HG02938 (cell line): ENCODE data around the gene DPH7.
"Not testable (repeated sequence)": the region's sequence is repeated elsewhere in the genome, so short reads cannot be mapped to it uniquely, and the experiment has no call there.

Experiments
- ATAC-seq: cut with Tn5 transposase; IDR thresholded peaks from one replicate; pipeline ENCODE4 v1.9.1; 2021; ENCODE audit warnings: mild to moderate bottlenecking, moderate library complexity; ENCODE audit not compliant: unreplicated experiment

DPH7 gene

GRCh38 chr9:137578518-137579258 lies at the start of gene DPH7:
Gene DPH7 (minus strand): TSS chr9:137578925. CDS start chr9:137578777, 148 bp downstream.
- ATAC-seq, result peak; percentile 74

GRCh38 chr9:137627406-137627805 lies 48.7 kb upstream of the DPH7 start:
- not testable (repeated sequence) for ATAC-seq

GRCh38 chr9:137626464-137626863 lies 47.7 kb upstream of the DPH7 start:
- ATAC-seq, result no peak

- not testable (repeated sequence) for ATAC-seq
Observed at GRCh38 chr9:137622211-137622610, 43.5 kb upstream of the DPH7 start.

- no peak for ATAC-seq
Observed at GRCh38 chr9:137621131-137621757, 42.5 kb upstream of the DPH7 start.

- no peak for ATAC-seq
Observed at GRCh38 chr9:137620581-137620980, 41.9 kb upstream of the DPH7 start.

DNA sequence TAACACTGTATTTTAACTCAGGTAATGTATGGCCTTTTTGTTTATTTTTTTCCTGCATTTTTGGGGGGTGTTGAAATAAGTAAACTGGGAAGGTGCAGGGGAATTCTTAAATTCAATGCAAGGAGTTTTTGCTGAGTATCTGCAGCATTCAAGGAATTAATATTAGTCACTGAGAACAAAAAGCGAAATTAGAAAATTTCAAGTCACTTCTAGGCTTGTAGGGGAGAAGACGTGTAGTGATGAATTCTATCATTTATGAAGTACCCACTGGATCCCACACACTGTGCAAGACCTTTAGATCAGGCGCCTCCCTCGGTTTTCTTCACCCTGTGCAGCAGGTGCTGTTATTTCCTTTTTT lies 41.3 kb upstream of the DPH7 start:
- no peak for ATAC-seq

- ATAC-seq, result peak; percentile 8
Observed at GRCh38 chr9:137619240-137620047, 40.7 kb upstream of the DPH7 start.

DNA sequence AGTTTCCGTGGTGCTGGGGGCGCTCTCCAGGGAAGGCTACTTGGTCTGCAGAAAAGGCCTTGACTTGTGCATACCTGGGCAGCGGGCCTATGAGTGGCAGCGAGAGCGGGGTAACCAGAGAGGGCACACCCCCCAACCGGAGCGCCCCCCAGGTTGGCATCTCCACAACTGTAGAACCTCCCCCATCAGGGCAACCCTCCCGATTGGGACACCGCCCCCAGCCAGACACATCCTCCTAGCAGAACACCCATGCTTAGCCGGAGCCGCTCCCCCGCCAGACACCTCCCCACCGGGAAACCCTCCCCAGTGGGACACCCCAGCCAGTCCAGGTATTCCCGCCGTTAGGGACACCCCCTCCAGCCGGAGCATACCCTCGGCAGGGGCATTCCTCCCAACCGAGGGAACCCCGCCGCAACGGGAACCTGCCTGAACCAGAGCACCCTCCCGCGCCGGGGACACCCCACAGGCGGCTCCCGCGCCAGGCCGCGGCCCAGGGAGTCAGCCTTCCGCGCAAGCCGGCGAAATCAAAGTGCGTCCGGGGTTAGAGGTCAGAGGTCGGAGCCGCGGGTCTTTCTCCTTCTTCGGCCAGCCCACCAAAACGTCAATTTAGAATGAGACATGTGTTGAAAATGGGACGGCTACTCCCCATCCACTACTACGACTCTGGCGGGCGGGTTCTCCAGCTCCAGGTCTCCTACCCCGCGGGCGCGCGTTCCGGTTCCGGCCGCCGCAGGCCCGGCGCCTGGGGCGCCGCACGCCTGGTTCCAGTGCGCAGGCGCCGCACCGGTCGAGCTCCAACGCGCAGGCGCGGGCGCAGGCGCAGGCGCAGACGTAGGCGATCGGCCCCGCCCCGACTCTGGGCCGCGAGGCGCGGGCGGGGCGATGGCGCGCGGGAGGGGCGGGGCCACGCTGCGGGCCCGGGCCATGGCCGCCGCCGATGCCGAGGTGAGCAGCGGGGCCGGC lies 39.7 kb upstream of the DPH7 start, which contains the start of gene EHMT1:
Gene EHMT1 (plus strand): TSS at position 901 of the 963 bp plus-strand sequence. CDS start 24 bp downstream, at position 925.
- ATAC-seq, result peak; percentile 71

DNA sequence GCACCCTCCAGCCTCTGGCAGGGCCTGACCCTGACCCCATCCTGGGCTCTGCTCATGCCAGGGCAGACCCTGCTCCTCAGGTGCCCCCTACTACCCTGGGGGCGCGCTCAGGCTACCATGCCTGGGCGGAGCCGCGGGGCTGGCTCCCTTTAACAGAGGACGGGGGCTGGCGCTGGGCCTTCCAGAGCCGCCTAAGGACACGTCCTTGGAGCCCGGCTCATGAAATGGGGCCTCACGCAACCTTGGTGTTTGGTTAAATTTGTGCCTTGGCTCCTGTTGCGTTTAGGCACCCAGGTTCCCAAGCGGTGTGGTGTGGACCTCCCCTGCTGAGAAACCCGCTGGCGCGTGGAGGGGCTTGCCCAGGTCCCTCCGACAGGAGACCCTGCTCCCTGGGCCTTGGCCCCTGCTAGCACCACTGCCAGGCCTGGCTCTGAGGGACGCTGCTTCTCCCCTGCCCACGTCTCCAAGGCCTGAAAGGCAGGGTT lies 36.7 kb upstream of the DPH7 start:
- no peak for ATAC-seq

DNA sequence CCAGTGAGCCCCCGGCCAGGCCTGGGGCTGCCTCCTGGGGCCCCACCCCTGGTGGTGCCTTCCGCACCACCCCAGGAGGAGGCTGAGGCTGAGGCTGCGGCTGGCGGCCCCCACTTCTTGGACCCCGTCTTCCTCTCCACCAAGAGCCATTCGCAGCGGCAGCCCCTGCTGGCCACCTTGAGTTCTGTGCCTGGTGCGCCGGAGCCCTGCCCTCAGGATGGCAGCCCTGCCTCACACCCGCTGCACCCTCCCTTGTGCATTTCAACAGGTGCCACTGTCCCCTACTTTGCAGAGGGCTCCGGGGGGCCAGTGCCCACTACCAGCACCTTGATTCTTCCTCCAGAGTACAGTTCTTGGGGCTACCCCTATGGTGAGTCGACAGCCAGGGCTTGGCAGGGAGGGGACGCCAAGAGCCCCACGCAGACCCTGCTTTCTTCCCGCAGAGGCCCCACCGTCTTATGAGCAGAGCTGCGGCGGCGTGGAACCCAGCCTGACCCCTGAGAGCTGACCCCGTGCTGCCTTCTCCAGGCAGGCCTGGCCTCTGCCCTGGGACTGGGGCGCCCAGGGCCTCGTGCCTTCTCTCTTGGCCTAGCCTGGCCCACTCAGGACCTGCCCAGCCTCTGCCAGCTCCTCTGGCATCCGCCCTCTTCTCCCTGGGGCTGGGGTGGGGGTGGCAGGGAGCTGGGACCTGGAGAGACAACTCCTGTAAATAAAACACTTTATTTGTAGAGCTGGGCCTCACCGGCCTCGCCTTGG lies 36.1 kb upstream of the DPH7 start:
- no peak for ATAC-seq

GRCh38 chr9:137613738-137614523 lies 35.2 kb upstream of the DPH7 start:
- ATAC-seq, result no peak

DNA sequence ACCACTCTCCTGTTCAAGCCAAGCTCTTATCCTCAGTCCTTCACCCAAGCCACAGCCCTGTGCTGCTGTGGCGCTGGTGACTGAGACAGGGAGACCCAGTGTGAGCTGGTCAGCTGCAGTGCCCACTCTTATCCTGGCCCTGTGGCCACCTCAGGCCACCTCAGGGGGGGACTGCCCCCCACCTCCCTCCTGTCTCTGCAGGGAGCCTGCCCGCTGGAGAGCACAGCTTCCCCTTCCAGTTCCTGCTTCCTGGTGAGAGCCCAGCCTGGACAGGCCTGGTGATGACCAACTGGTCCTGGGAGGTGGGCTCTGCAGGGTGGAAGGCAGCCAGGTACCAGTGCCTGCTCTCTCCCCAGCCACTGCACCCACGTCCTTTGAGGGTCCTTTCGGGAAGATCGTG lies 34.5 kb upstream of the DPH7 start:
- ATAC-seq, result no peak

DNA sequence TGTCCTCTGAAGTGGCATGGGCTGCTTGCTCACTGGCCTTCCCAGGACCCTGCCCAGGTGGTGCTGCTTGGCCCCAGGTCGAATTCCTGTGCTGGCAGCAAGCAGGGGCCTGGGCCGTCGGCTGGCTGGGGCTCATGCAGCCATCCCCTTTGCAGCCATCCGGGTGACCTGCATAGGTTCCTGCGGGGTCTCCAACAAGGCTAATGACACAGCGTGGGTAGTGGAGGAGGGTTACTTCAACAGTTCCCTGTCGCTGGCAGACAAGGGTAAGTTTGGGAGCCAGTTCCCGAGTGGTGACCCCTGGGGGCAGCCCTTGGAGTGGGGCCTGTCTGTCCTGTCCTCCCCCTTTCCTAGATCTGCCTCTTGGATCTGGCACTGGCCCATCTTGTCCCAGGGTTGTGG lies 34.0 kb upstream of the DPH7 start:
- ATAC-seq, result no peak

- ATAC-seq, result no peak
Observed at GRCh38 chr9:137611623-137612609, 33.2 kb upstream of the DPH7 start.

DNA sequence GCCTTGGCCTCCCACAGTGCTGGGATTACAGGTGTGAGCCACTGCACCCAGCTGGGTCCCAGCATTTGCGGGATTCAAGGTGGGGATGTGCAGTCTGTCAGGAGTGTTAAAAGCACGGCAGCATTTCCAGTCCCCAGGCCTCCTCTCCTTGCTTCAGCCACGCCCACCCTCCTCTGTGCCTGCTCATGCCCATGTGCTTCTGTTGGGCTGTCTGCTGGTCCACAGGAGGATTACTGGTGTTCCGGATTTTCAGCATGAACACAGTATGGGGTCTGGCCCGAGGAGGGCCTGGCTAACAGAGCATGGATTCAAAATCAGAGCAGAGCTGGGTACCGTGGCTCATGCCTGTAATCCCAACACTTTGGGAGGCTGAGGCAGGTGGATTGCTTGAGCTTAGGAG lies 32.2 kb upstream of the DPH7 start:
- no peak for ATAC-seq

- ATAC-seq, result no peak
Observed at GRCh38 chr9:137607141-137607857, 28.6 kb upstream of the DPH7 start.
